HL-60 (cell line): ENCODE results near the gene SLC10A3.

Experiments used
- DNase-seq, 2 experiments: peaks; one replicate each; pipeline ENCODE4 v3.0.0-alpha.2; 2010 to 2020; ENCODE audit warnings: low read depth in 1 of 2, low spot score in 1 of 2
- H3K27ac ChIP-seq: fragments of 250-450 bp; sonication (Bioruptor Pico); replicated peaks from 2 replicates; pipeline ENCODE4 v1.5.1; 2020; ENCODE audit warnings: mild to moderate bottlenecking, moderate library complexity
- H3K27me3 ChIP-seq: fragments of 250-450 bp; sonication (Bioruptor Pico); 2 replicates; pipeline ENCODE4 v1.5.1; 2021; ENCODE audit warnings: mild to moderate bottlenecking, moderate library complexity; ENCODE audit not compliant: insufficient read depth, poor library complexity, severe bottlenecking
- H3K4me3 ChIP-seq: replicated peaks from 2 replicates; pipeline ENCODE4 v1.5.1; 2011; ENCODE audit warnings: mild to moderate bottlenecking, control low read depth, low read length; ENCODE audit not compliant: insufficient read depth
- CTCF ChIP-seq: IDR thresholded peaks from one replicate; pipeline ENCODE4 v1.5.1; 2011; ENCODE audit warnings: low read length, control low read depth, inconsistent platforms; ENCODE audit not compliant: insufficient read depth
- GABPA ChIP-seq: IDR thresholded peaks from 2 replicates; pipeline ENCODE4 v1.6.1; 2012; ENCODE audit warnings: low read depth
- POLR2AphosphoS5 ChIP-seq: IDR thresholded peaks from 2 replicates; pipeline ENCODE4 v1.6.1; 2012; ENCODE audit warnings: low read depth
- REST ChIP-seq: IDR thresholded peaks from 2 replicates; pipeline ENCODE4 v1.6.1; 2012; ENCODE audit warnings: low read depth; ENCODE audit not compliant: insufficient replicate concordance
- SPI1 ChIP-seq: IDR thresholded peaks from 2 replicates; pipeline ENCODE4 v1.6.1; 2012; ENCODE audit warnings: low read depth, mild to moderate bottlenecking, borderline replicate concordance

Gene SLC10A3

DNA sequence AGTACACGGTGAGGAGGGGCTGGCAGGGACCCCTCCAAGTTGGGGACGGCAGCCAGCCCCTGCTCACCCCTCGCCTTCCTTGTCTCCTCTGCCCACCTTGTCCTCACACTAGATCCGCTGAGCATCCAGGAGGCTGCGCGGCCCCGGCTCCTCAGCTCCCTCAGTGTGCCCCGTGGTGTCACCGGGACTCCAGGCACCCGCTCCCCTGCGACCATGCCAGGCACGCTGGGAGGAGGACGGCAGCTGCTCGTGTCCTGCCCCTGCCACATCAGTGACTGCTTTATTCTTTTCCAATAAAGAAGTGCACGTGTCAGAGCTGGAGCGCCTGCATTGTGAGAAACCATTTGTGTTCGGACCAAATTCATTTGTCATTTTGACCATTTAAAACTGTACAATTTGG, 40.1 kb downstream of the SLC10A3 start:
- no peak overlapping the region for H3K27ac ChIP-seq
- H3K27me3 ChIP-seq, result no peaks in the 10 kb centered on the region
- no peak overlapping the region for H3K4me3 ChIP-seq
- no peak for TF ChIP-seq POLR2AphosphoS5
- no peak for TF ChIP-seq GABPA
- no peak for TF ChIP-seq REST
- TF ChIP-seq SPI1, result no peak
- no peak for TF ChIP-seq CTCF
- no peak for DNase-seq

DNA sequence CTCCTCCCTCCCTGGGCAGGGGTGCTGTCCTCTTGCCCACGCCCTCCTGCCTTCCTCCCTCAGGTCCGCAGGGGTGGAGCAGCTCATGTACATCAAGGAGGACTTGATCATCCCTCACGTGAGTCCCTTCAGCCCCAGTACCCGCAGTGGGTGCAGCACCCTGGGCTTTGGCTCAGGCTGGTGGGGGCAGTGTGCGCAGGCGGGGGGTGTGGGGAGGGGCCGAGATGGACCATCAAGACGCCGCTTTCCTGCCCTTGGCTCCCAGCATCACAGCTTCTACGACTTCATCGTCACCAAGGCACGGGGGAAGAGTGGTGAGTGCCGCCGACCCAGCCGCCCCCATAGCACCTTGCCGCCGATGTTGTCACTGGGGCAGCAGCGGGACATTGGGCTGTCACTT, 40.8 kb downstream of the SLC10A3 start:
- TF ChIP-seq POLR2AphosphoS5 (no peak), REST (no peak), SPI1 (no peak), CTCF (no peak), GABPA (no peak)
- Histone ChIP-seq H3K27ac (no peak overlapping the region), H3K4me3 (no peak overlapping the region), H3K27me3 (no peaks in the 10 kb centered on the region)
- no peak for DNase-seq

DNA sequence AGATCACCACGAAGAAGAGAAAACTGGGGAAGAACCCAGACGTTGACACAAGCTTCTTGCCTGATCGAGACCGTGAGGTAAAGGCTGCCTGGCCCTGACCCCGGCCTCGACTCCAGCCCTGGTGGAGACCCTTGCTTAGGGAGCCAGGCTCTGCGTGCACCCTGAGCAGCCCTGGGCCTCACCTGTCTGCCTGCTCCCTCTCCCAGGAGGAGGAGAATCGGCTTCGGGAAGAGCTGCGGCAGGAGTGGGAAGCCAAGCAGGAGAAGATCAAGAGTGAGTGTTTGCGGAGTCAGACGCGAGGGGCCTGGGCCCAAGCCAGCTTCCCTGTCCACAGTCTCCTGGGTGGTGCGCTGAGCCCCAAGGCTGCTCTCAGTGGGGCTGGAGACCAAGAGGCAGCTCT, 41.9 kb downstream of the SLC10A3 start:
- Histone ChIP-seq H3K27ac (no peak overlapping the region), H3K4me3 (no peak overlapping the region), H3K27me3 (no peaks in the 10 kb centered on the region)
- no peak for DNase-seq
- no peak for TF ChIP-seq POLR2AphosphoS5
- TF ChIP-seq CTCF, result no peak
- TF ChIP-seq SPI1, result no peak

DNA sequence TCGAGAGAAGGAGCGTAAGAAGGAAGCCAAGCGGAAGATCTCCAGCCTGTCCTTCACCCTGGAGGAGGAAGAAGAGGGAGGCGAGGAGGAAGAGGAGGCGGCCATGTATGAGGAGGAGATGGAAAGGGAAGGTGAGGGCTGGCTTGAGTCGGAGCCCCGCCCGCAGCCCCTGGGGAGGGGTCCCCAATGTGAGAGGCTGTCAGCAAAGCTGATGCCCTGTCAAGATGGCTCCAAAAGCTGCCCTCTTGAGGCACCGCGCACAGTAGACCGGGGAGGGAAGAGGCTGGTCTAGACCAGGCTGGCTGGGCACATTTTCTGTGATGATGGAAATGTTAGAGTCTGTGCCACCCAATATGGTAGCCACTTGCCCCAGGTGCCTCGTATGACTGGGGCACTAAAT, 44.0 kb downstream of the SLC10A3 start:
- DNase-seq, result no peak
- no peaks in the 10 kb centered on the region for H3K27me3 ChIP-seq
- H3K4me3 ChIP-seq, result no peak overlapping the region
- TF ChIP-seq SPI1 (no peak), GABPA (no peak), CTCF (no peak), POLR2AphosphoS5 (no peak), REST (no peak)
- H3K27ac ChIP-seq, result no peak overlapping the region
